Measurements from ENCODE around the gene SPAG9. TPM values are rescaled to one million over a fixed set of nuclear protein-coding genes. Genes with fewer than 3 reads are reported as not detected.

SPAG9 gene
- total and polyA plus RNA-seq, 2 experiments from 2014 or later = 13.7 to 45.0 TPM

DNA sequence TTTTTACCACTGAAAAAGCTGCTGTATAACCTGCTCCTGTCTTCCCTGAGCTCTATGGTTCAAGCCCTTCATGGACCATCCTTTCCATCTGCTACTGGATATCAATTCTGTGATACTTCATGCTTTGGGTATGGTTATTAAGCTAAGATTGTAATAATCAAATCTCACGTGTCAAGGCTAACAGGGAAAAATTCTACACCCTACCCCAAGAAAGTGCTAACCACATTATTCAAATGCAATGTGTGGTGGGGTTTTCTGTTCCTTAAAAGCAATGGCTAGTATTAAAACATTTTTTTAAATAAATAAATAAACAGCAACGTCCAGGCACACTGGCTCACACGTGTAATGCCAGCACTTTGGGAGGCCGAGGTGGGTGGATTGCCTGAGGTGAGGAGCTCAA lies 65.9 kb downstream of the SPAG9 start (continued):
- TF ChIP-seq, protein P1, sequence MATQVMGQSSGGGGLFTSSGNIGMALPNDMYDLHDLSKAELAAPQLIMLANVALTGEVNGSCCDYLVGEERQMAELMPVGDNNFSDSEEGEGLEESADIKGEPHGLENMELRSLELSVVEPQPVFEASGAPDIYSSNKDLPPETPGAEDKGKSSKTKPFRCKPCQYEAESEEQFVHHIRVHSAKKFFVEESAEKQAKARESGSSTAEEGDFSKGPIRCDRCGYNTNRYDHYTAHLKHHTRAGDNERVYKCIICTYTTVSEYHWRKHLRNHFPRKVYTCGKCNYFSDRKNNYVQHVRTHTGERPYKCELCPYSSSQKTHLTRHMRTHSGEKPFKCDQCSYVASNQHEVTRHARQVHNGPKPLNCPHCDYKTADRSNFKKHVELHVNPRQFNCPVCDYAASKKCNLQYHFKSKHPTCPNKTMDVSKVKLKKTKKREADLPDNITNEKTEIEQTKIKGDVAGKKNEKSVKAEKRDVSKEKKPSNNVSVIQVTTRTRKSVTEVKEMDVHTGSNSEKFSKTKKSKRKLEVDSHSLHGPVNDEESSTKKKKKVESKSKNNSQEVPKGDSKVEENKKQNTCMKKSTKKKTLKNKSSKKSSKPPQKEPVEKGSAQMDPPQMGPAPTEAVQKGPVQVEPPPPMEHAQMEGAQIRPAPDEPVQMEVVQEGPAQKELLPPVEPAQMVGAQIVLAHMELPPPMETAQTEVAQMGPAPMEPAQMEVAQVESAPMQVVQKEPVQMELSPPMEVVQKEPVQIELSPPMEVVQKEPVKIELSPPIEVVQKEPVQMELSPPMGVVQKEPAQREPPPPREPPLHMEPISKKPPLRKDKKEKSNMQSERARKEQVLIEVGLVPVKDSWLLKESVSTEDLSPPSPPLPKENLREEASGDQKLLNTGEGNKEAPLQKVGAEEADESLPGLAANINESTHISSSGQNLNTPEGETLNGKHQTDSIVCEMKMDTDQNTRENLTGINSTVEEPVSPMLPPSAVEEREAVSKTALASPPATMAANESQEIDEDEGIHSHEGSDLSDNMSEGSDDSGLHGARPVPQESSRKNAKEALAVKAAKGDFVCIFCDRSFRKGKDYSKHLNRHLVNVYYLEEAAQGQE (IDR thresholded peaks at IDR 0.05; ENCODE audit: unreplicated experiment) = no peak
- TF ChIP-seq NANOG (IDR thresholded peaks at IDR 0.05; ENCODE audit: borderline replicate concordance) (no peak), CTCF (conservative IDR thresholded peaks at IDR 0.05; ENCODE audit: low read depth in 2 of 2) (no peak)

DNA sequence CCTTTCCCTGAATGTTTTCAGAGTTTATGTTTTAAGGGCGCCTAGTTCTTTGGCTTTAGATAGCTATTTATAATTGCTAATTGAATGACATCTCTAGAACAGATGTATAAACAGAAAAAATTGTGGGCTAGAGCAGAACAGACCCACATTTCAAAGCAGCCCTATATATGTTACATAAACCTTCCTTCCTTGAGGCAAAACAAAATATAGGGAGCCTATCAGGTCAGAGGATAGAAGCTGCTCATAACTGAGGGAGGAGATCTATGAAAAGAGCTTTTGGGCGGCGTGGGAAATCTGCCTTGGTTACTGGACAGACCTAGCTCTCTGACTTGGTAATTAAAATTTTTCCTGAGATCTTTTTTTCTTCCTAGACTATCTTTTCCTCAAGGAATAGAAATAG lies 68.4 kb downstream of the SPAG9 start:
- no peaks in the 10 kb centered on the region for H3K36me3 ChIP-seq (ENCODE audit: insufficient read depth)
- DNase-seq (ENCODE audit: low spot score) (no peak), ATAC-seq (no peak)
- no peak overlapping the region for H3K4me2 ChIP-seq
- H3K4me3 ChIP-seq = no peak overlapping the region
- H3K4me3 Mint-ChIP-seq = no peak overlapping the region
- no peak for TF ChIP-seq CTCF (conservative IDR thresholded peaks at IDR 0.05; ENCODE audit: low read depth in 2 of 2)
- TF ChIP-seq ZNF331 (CRISPR knock-in tag; IDR thresholded peaks at IDR 0.05; ENCODE audit: low read depth) = no peak
- TF ChIP-seq EZH2phosphoT487 (IDR thresholded peaks at IDR 0.05; ENCODE audit: unreplicated experiment) = no peak
- H3K27ac ChIP-seq (ENCODE audit: low read depth) = no peak overlapping the region
- no peaks in the 10 kb centered on the region for H3K27me3 ChIP-seq (ENCODE audit: insufficient read depth)
- peaks cover 8% of the 10 kb centered on the region for H3K4me1 ChIP-seq (ENCODE audit: insufficient read depth)
- H3K79me2 ChIP-seq (replicated peaks; ENCODE audit: insufficient read depth) = peaks cover 12% of the 10 kb centered on the region; the same call in 1 of the 2 replicates
- no peaks in the 10 kb centered on the region for H3K9me3 Mint-ChIP-seq
- no peak overlapping the region; the same call in 1 of the 2 replicates for H3K27ac Mint-ChIP-seq
- peaks cover 12% of the 10 kb centered on the region; the same call in 2 of the 3 replicates for H3K4me1 Mint-ChIP-seq
- H3K27me3 Mint-ChIP-seq (ENCODE audit: insufficient read depth, low read depth, poor library complexity) = peaks cover 1% of the 10 kb centered on the region
- H3K9me2 ChIP-seq (ENCODE audit: insufficient read depth) = no peaks in the 10 kb centered on the region
- no peak overlapping the region for H2AFZ ChIP-seq
- H3F3A ChIP-seq (replicated peaks; ENCODE audit: low read depth) = no peaks in the 10 kb centered on the region
- no peaks in the 10 kb centered on the region for H4K20me1 ChIP-seq (replicated peaks; ENCODE audit: insufficient read depth)
- H3K36me3 Mint-ChIP-seq (ENCODE audit: low read depth) = no peaks in the 10 kb centered on the region
